Large intestine (tissue), 3 donors: Measurements from ENCODE around the gene MARK3. TPM values are rescaled to one million over a fixed set of nuclear protein-coding genes. Genes with fewer than 3 reads are reported as not detected.

ENCODE experiments used
- DNase-seq, 2 donors: peaks; one replicate each; pipeline versions ENCODE4 v3.0.0 to v3.0.0-alpha.2; 2013
- H3K27ac ChIP-seq: one replicate; pipeline ENCODE4 v1.5.1; 2013; ENCODE audit warnings: low read length
- H3K27me3 ChIP-seq: 2 replicates; pipeline ENCODE4 v1.6.1; 2013; ENCODE audit warnings: low read length; ENCODE audit not compliant: control insufficient read depth, insufficient read depth
- H3K36me3 ChIP-seq: 2 replicates; pipeline ENCODE4 v1.6.1; 2013; ENCODE audit warnings: low read length; ENCODE audit not compliant: control insufficient read depth, insufficient read depth
- H3K4me1 ChIP-seq: one replicate; pipeline ENCODE4 v1.6.1; 2013; ENCODE audit warnings: low read length; ENCODE audit not compliant: control insufficient read depth, insufficient read depth
- H3K4me3 ChIP-seq: one replicate; pipeline ENCODE4 v1.5.1; 2013; ENCODE audit warnings: low read length
- H3K9me3 ChIP-seq: one replicate; pipeline ENCODE4 v1.6.1; 2013; ENCODE audit warnings: mild to moderate bottlenecking, low read depth, low read length, moderate library complexity; ENCODE audit not compliant: control insufficient read depth
- WGBS: methylation state at CpG from one replicate; pipeline ENCODE4 v1.1.5; 2013; ENCODE audit warnings: low lambda C conversion rate; ENCODE audit not compliant: insufficient coverage; 5-methylcytosine and 5-hydroxymethylcytosine counted together
- polyA plus RNA-seq: library from polyadenylated mRNA; unstranded; fragments of 120-200 nt; gene quantifications from one replicate; pipeline ENCODE4 v1.2.1, GENCODE V29; 2013

Gene MARK3
- polyA plus RNA-seq, 1 donor: 66.0 TPM

- Histone ChIP-seq H3K4me1 (no peaks in the 10 kb centered on the region), H3K27ac (no peak overlapping the region), H3K27me3 (no peaks in the 10 kb centered on the region), H3K9me3 (no peaks in the 10 kb centered on the region), H3K4me3 (no peak overlapping the region), H3K36me3 (peaks cover 22% of the 10 kb centered on the region)
- 100% methylated on average over 1 of the region's 2 CpGs for WGBS
- no peak for DNase-seq
Measured at GRCh38 chr14:103416916-103417315, 31.7 kb downstream of the MARK3 start.

- Histone ChIP-seq H3K36me3 (peaks cover 12% of the 10 kb centered on the region), H3K4me1 (no peaks in the 10 kb centered on the region), H3K27me3 (no peaks in the 10 kb centered on the region), H3K9me3 (no peaks in the 10 kb centered on the region), H3K27ac (no peak overlapping the region), H3K4me3 (no peak overlapping the region)
- 96% methylated on average over 3 of the region's 3 CpGs for WGBS
- DNase-seq: no peak
Measured at GRCh38 chr14:103418481-103418818, 33.2 kb downstream of the MARK3 start.

DNA sequence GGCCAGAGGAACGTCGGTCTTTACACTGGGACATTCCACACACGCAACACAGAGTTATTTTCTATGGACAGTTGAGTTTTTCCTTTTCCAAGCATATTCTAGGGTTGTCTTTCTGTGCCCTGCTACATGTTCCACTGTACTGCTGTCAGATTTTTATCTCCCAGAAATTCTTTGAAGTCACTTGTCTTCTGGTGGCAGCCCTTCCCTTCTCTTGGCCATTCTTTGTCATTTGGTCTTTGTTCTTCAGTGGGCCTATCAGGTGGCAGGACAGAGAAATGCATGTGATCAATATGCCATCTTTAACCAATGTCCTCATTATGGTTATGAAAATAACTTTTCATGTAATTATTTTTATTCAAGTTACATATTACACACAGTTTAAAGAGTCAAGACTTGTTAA lies 36.3 kb downstream of the MARK3 start:
- H3K4me3 ChIP-seq: no peak overlapping the region
- H3K27me3 ChIP-seq: no peaks in the 10 kb centered on the region
- no peak for DNase-seq
- no peaks in the 10 kb centered on the region for H3K9me3 ChIP-seq
- H3K4me1 ChIP-seq: no peaks in the 10 kb centered on the region
- H3K36me3 ChIP-seq: peaks cover 12% of the 10 kb centered on the region
- no CpG with 5 or more reads among the region's 3 CpGs for WGBS
- no peak overlapping the region for H3K27ac ChIP-seq

DNA sequence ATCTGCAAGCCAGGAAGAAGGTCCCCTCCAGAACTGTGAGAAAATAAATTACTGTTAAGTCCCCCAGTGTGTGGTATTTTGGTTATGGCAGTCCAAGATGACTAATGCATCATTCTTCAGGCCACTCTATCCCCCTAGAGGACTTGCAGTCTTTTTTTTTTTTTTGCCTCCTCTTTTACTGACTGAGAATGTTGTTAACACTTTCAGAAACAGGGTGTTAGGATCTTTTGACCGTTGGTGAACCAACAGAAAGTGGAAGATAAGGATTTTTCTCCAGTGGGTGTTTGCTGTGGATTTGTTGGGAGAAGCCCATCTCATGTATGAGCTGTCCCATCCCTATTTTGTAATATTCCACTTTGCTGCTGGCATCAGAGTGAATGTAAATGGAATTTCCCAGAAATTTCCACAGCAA lies 37.8 kb downstream of the MARK3 start:
- Histone ChIP-seq H3K9me3 (no peaks in the 10 kb centered on the region), H3K4me3 (no peak overlapping the region), H3K27ac (no peak overlapping the region), H3K27me3 (no peaks in the 10 kb centered on the region), H3K36me3 (peaks cover 10% of the 10 kb centered on the region), H3K4me1 (no peaks in the 10 kb centered on the region)
- no CpG with 5 or more reads among the region's 1 CpG for WGBS
- no peak for DNase-seq

DNA sequence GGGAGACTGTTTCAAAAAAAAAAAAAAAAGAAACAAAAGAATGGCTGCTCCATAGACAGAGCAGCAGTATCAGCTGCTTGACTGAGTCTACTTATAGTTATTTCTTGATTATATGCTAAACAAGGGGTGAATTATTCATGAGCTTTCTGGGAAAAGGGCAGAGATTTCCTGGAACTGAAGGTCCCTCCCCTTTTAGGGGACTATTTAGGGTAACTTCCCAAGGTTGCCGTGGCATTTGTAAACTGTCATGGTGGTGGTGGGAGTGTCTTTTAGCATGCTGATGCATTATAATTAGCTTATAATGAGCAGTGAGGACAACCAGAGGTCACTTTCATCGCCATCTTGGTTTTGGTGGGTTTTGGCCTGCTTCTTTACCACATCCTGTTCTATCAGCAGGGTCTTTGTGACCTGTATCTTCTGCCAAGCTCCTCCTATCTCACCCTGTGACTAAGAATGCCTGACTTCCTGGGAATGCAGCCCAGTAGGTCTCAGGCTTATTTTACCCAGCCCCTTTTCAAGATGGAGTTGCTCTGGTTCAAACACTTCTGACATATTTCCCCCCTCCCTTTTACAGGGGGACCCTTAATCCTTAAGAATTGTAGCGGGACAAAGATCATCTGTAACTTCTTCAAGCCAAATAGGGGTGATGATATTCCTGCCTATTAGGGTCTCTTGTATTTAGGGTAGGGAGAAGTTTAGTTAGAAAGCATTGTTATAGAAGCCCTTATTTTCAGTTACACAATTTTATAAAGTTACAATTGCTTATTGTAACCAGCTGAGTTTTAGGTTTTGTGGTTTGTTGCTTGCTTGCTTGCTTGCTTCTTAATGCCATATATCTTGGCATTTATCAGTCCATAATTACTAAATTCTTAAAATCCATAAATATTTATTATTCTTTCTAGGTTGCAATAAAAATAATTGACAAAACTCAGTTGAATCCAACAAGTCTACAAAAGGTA lies 42.5 kb downstream of the MARK3 start:
- no peak for DNase-seq
- WGBS: no CpG with 5 or more reads among the region's 3 CpGs
- Histone ChIP-seq H3K27ac (no peak overlapping the region), H3K4me1 (no peaks in the 10 kb centered on the region), H3K27me3 (no peaks in the 10 kb centered on the region), H3K4me3 (no peak overlapping the region), H3K36me3 (peaks cover 4% of the 10 kb centered on the region), H3K9me3 (no peaks in the 10 kb centered on the region)

GRCh38 chr14:103428723-103429556 lies 43.7 kb downstream of the MARK3 start:
- no peaks in the 10 kb centered on the region for H3K27me3 ChIP-seq
- DNase-seq: no peak
- no CpG with 5 or more reads among the region's 3 CpGs for WGBS
- peaks cover 4% of the 10 kb centered on the region for H3K36me3 ChIP-seq
- H3K4me3 ChIP-seq: no peak overlapping the region
- H3K9me3 ChIP-seq: no peaks in the 10 kb centered on the region
- H3K27ac ChIP-seq: no peak overlapping the region
- H3K4me1 ChIP-seq: no peaks in the 10 kb centered on the region

- H3K27ac ChIP-seq: no peak overlapping the region
- DNase-seq: no peak
- H3K27me3 ChIP-seq: no peaks in the 10 kb centered on the region
- H3K9me3 ChIP-seq: no peaks in the 10 kb centered on the region
- H3K4me1 ChIP-seq: no peaks in the 10 kb centered on the region
- peaks cover 11% of the 10 kb centered on the region for H3K36me3 ChIP-seq
- WGBS: no CpG with 5 or more reads among the region's 3 CpGs
- H3K4me3 ChIP-seq: no peak overlapping the region
Measured at GRCh38 chr14:103430358-103430757, 45.1 kb downstream of the MARK3 start.

DNA sequence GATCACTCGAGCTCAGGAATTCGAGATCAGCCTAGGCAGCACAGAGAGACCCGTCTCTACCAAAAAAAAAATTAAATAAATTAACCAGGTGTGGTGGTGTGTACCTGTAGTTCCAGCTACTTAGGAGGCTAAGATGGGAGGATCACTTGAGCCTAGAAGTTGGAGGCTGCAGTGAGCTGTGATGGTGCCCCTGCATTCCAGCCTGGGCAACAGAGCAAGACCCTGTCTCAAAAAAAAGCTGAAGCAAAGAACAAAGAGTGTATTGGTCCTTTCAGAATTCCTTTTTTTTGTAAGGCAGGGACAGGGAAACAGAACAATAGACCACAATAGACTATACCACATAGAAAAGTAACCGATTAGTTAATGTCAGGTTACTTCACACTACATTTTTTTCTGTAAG lies 47.4 kb downstream of the MARK3 start:
- no peaks in the 10 kb centered on the region for H3K9me3 ChIP-seq
- no peak overlapping the region for H3K27ac ChIP-seq
- peaks cover 12% of the 10 kb centered on the region for H3K36me3 ChIP-seq
- H3K27me3 ChIP-seq: no peaks in the 10 kb centered on the region
- DNase-seq: no peak
- no peaks in the 10 kb centered on the region for H3K4me1 ChIP-seq
- H3K4me3 ChIP-seq: no peak overlapping the region
- no CpG with 5 or more reads among the region's 4 CpGs for WGBS

GRCh38 chr14:103433916-103434563 lies 48.8 kb downstream of the MARK3 start:
- no peaks in the 10 kb centered on the region for H3K4me1 ChIP-seq
- WGBS: no CpG with 5 or more reads among the region's 10 CpGs

GRCh38 chr14:103434868-103435442 lies 49.7 kb downstream of the MARK3 start:
- Histone ChIP-seq H3K27me3 (no peaks in the 10 kb centered on the region), H3K27ac (no peak overlapping the region), H3K9me3 (no peaks in the 10 kb centered on the region), H3K36me3 (peaks cover 14% of the 10 kb centered on the region), H3K4me3 (no peak overlapping the region), H3K4me1 (no peaks in the 10 kb centered on the region)
- DNase-seq: no peak
- 83% methylated on average over 2 of the region's 6 CpGs for WGBS

More at GRCh38 chr14:103433916-103434563, 48.8 kb downstream of the MARK3 start:
- H3K4me3 ChIP-seq: no peak overlapping the region
- H3K9me3 ChIP-seq: no peaks in the 10 kb centered on the region
- H3K27me3 ChIP-seq: no peaks in the 10 kb centered on the region
- no peak overlapping the region for H3K27ac ChIP-seq
- DNase-seq: no peak
- H3K36me3 ChIP-seq: peaks cover 14% of the 10 kb centered on the region
